ENCODE data around the gene GAA. TPM values are rescaled to one million over a fixed set of nuclear protein-coding genes. Genes with fewer than 3 reads are reported as not detected.

The GAA gene
- polyA plus RNA-seq (2013, experiment 1 of 2; ENCODE audit: insufficient read length), result 19.9 TPM
- polyA plus RNA-seq (2013, experiment 2 of 2; ENCODE audit: insufficient read length), result 18.5 TPM

DNA sequence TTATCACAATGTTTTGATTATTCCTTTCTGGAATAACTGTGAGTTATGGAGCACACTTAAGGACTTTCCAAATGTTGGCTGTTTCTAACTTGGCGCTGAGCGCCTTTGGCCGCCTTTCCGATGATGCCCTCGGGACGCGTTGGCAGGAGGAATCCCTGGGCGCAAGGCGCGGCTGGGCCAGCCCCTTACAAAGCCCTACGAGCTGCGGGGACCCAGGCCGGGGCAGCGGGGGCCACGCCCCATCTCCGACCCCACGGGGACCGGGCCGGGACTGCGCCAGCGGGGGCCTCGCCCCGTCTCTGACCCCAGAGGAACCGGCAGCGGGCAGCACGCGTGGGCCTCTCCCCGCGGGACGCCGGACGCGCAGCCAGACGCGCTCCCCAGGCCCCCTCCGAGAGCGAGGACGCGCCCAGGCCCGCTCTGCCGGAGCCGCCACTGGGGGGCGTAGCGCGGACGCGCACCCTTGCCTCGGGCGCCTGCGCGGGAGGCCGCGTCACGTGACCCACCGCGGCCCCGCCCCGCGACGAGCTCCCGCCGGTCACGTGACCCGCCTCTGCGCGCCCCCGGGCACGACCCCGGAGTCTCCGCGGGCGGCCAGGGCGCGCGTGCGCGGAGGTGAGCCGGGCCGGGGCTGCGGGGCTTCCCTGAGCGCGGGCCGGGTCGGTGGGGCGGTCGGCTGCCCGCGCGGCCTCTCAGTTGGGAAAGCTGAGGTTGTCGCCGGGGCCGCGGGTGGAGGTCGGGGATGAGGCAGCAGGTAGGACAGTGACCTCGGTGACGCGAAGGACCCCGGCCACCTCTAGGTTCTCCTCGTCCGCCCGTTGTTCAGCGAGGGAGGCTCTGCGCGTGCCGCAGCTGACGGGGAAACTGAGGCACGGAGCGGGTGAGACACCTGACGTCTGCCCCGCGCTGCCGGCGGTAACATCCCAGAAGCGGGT is at the start of gene GAA:
Gene GAA, plus strand, starts transcription at position 571 of the 935 bp plus-strand sequence. CDS start 3,006 bp downstream, outside the sequence.
- DNase-seq, result peak; percentile 87

- DNase-seq, result no peak
Measured at GRCh38 chr17:80051681-80052080, 49.7 kb upstream of the GAA start.

DNA sequence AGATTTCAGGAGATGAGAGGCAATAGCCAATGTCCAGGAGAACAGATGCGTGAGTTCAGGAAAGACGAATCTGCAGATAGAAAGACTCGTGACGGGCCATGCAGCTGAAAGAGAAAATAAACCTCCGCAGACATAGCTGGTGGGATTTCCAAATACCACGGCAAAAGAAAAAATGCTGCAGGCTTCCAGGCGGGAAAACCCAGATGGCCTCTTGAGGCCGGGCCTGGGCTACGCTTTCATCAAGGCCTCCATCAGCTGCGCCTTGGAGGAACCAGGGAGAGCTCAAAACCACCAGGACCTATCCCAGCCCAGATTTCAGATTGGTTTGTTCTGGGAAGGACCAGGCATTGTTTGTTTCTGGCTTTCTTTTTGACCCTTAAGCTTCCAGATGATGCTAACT is 48.3 kb upstream of the GAA start:
- no peak for DNase-seq

GRCh38 chr17:80055597-80055996 is 45.8 kb upstream of the GAA start:
- DNase-seq, result no peak

DNA sequence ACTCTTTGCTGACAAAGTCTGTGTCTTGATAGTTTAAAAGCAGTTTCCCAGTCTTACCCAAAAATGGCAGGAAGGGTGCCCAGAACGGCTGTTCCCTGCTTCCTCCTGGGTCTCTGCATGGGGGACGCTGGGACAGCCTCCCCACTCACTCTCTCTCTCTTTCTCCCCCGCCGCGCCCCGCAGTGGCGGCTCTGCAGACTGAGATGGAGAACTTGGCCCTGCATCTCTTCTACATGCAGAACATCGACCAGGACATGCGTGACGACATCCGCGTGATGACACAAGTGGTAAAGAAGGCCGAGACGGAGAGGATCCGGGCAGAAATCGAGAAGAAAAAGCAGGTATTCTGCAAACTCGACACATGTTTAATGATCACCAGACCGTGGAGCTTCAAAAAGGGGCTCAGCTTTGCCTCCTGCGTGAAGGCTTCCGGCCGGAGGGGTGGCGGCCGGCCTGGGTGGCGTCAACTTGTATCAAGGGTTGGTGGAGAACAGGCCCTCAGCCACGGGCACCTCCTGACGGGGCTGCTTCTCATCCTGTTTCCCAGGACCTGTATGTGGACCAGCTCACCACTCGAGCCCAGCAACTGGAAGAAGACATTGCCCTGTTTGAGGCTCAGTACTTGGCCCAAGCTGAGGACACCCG is 42.9 kb upstream of the GAA start:
- DNase-seq, result no peak

GRCh38 chr17:80060644-80061043 is 40.7 kb upstream of the GAA start:
- no peak for DNase-seq

- no peak for DNase-seq
Measured at GRCh38 chr17:80061421-80061820, 40.0 kb upstream of the GAA start.

DNA sequence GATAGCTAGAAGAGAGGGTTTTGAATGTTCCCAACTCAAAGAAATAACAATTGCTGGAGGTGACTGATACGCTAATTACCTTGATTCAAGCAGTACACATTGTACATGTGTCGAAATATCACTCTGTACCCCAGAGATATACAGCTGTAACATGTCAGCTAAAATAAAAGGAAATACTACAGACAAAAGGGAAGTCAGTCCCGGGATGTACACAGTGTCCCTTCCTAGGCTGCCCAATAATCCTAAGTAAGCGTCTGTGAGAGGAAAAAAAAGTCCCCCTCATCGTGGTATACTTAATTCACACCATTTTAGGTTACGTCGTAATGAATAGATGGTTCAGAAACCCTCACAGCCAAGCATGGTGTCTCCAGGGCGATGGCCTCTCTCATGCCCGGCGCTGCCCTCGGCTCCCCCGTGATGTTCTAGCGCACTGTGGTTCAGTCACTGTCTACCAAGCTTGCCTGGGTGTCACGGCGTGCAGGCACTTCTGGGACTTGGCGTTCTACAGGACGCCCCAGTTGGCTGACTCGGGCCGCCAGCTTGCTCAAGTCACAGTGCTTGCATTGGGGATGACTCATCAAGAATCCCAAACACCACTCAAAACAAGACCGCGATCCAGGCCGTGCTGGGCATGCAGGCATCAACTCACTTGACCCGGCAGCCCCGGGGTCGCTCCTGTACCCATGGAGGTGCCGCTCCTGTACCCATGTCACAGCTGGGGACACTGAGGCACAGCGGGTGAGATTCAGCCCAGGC is 37.4 kb upstream of the GAA start:
- peak; percentile 30 for DNase-seq

DNA sequence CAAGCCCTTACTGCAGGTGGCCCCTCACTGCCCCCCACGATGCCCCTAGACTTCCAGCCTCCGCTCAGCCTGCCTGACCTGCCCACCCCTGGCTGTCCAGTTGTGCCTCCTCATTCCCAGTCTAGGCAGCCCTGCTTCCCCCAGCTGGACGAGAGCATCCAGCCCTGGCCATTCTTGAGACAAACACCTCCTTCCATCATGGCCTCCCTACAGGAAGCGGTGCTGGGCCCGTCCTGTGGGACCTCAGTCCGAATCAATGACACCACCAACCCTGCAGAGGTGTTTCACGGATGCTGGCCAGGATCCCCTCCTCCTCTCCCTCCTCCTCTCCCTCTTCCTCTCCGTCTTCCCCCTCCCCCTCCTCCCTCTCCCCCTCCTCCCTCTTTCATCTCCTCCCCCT is 36.7 kb upstream of the GAA start:
- no peak for DNase-seq

GRCh38 chr17:80065478-80066170 is 35.8 kb upstream of the GAA start:
- DNase-seq, result no peak

- DNase-seq, result no peak
Measured at GRCh38 chr17:80067393-80067986, 33.9 kb upstream of the GAA start.

- DNase-seq, result no peak
Measured at GRCh38 chr17:80068301-80069222, 32.8 kb upstream of the GAA start.

DNA sequence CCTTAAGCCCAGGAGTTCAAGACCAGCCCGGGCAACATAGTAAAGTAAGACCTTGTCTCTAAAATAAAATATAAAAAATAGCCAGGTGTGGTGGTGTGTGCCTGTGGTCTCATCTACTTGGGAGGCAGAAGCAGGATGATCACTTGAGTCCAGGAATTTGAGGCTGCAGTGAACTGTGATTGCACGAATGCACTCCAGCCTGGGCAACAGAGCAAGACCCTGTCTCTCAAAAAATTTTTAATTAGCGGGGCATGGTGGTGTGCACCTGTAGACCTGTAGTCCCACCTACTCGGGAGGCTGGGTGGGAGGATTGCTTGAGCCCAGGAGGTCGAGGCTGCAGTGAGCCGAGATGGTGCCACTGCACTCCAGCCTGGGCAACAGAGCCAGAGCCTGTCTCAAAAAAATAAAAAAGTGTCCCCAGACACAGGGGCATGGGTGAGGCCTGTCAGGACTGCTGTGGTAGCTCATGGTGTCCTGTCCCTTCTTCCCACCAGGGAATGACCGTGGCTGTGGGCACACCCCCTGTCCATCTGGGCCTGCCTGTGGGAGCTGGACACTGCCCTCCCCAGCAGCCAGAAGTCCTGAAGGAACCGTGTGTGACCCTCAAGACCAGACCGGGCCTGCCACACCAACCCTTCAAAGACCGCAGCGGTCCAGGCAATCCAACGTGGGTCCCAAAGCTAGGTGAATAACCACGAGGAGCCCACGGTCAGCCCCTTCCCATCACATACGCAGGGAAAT is 30.8 kb upstream of the GAA start:
- DNase-seq, result no peak

DNA sequence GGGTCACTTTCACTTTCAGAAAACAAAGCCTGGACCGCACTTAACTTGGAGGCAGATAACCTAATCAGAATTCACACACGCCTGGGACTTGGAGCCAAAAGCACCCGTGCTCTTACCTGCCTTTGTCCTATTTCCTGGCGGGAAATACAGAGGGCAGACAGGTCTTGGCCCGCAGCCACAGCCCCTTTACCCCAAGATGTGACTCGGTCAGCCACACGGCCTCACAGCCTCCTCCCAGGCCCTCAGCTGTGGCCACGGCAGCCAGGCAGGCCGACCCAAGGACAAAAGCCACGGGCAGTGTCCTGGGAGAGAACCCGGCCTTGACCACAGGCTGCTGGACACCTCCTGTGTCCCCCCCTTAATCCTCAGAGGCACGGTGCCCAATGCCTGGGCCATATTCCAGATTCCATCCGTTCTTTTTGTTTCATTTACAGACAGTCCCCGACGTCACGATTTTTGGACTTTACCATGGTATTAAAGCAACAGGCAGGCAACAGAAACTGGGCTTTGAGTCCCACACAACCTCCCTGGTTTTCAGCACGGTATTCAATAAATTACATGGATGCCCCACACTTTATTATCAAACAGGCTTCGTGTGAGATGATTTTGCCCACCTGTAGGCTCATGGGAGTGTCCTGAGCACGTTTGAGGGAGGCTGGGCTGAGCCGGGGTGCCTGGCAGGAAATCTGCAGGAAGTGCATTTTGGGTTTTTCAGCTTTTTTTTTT is 30.1 kb upstream of the GAA start:
- no peak for DNase-seq

- DNase-seq, result no peak
Measured at GRCh38 chr17:80072410-80072809, 29.0 kb upstream of the GAA start.

DNA sequence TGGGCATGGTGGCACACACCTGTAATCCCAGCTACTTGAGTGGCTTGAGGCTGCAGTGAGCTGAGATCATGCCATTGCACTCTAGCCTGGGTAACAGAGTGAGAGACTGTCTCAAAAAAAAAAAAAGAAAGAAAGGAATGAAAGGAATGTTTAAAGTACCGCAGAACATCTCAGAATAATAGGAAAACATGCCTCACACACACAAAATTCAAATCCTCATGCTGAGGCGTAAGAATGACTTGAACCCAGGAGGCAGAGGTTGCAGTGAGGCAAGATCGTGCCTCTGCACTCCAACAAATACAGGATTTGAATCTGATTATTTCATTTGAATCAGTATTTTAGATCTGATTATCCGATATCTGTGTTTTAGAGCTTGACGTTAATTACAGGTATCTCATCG is 21.3 kb upstream of the GAA start:
- peak; percentile 34 for DNase-seq

DNA sequence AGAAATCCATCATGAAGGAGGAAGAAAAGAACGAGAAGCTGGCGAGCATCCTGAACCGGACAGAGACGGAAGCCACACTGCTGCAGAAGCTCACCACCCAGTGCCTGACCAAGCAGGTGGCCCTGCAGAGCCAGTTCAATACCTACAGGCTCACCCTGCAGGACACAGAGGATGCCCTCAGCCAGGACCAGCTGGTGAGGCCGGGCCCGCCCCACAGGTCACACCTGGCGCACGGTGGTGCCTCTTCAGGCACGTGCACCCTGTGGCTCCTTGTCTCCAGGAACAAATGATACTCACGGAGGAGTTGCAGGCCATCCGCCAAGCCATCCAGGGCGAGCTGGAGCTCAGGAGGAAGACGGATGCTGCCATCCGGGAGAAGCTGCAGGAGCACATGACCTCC is 19.8 kb upstream of the GAA start:
- no peak for DNase-seq

- peak; percentile 73 for DNase-seq
Measured at GRCh38 chr17:80082403-80083135, 18.8 kb upstream of the GAA start.
